ENCODE measurements around the gene FNDC8.

DNA sequence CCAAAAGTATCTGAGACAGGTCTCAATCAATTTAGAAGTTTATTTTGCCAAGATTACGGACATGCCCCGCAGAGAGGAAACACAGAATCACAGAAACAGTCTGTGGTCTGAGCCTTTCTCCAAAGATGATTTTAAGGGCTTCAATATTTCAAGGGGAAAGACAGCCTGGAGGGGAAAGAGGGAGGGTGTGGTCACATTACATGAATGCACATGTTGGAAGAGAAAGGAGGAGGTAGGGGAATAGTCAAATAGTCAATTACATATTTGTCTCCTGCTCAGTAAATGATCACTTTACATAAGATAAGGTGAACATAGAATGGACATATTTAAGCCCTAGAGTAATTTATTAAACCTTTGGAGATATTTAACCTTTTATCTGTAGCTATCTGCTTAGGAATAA, 38.5 kb downstream of the FNDC8 start:
- TF ChIP-seq POLR2AphosphoS5 (IDR thresholded peaks at IDR 0.05; ENCODE audit: low read depth, low read length) (no peak), GATA2 (CRISPR knock-in tag; IDR thresholded peaks at IDR 0.05) (no peak)
